ENCODE measurements around the gene BCAS2.

DNA sequence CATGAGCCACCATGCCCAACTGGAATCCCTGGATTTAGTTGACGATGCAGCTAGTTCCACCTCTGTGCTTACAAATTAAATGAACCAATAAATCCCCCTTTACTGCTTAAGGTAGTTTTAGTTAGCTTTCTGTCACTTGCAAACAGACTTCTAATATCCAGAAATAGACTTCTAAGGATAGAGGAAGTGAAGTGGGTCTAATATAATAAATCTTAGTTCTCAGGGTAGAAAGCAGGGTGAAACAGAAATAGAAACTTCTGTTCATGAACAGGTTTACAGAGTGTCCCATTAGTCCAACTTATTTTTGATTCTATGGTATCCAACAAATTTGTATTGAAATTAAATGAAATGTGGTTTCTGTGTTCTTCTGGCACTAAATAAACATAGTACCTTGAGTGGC, 20.1 kb downstream of the BCAS2 start:
- TF ChIP-seq POLR2A (IDR thresholded peaks at IDR 0.05): no peak
- TF ChIP-seq, protein P1, sequence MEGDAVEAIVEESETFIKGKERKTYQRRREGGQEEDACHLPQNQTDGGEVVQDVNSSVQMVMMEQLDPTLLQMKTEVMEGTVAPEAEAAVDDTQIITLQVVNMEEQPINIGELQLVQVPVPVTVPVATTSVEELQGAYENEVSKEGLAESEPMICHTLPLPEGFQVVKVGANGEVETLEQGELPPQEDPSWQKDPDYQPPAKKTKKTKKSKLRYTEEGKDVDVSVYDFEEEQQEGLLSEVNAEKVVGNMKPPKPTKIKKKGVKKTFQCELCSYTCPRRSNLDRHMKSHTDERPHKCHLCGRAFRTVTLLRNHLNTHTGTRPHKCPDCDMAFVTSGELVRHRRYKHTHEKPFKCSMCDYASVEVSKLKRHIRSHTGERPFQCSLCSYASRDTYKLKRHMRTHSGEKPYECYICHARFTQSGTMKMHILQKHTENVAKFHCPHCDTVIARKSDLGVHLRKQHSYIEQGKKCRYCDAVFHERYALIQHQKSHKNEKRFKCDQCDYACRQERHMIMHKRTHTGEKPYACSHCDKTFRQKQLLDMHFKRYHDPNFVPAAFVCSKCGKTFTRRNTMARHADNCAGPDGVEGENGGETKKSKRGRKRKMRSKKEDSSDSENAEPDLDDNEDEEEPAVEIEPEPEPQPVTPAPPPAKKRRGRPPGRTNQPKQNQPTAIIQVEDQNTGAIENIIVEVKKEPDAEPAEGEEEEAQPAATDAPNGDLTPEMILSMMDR (IDR thresholded peaks at IDR 0.05): no peak

Data from esophagus squamous epithelium (tissue), 4 donors.